Fibroblast of skin of scalp (primary cell): ENCODE data around the gene SNRPF. TPM values are rescaled to one million over a fixed set of nuclear protein-coding genes. Genes with fewer than 3 reads are reported as not detected.
"Not testable (repeated sequence)": the region's sequence is repeated elsewhere in the genome, so short reads cannot be mapped to it uniquely, and the experiment has no call there.

Experiments
- DNase-seq: peaks from one replicate; pipeline ENCODE4 v3.0.0-alpha.2; 2013
- polyA plus RNA-seq, 2 experiments: library from polyadenylated mRNA; unstranded; fragments of 120-200 nt; gene quantifications; one replicate each; pipeline ENCODE4 v1.2.1, GENCODE V29; 2013; ENCODE audit not compliant: insufficient read length in 2 of 2

The SNRPF gene
- 66.6 TPM for polyA plus RNA-seq (2013, experiment 1 of 2; ENCODE audit: insufficient read length)
- 58.4 TPM for polyA plus RNA-seq (2013, experiment 2 of 2; ENCODE audit: insufficient read length)

- peak; percentile 97 for DNase-seq
Measured at GRCh38 chr12:95858451-95859343, at the start of gene SNRPF. SNRPF (plus strand) TSS chr12:95858952; CDS start chr12:95859074, 122 bp downstream.

GRCh38 chr12:95809000-95809680 is 49.6 kb upstream of the SNRPF start:
- no peak for DNase-seq

- DNase-seq = no peak
Measured at GRCh38 chr12:95810411-95810810, 48.3 kb upstream of the SNRPF start.

GRCh38 chr12:95812155-95812554 is 46.6 kb upstream of the SNRPF start:
- DNase-seq = not testable (repeated sequence)

- DNase-seq = peak; percentile 61
Measured at GRCh38 chr12:95815632-95816212, 43.0 kb upstream of the SNRPF start.

GRCh38 chr12:95820096-95820703 is 38.6 kb upstream of the SNRPF start:
- DNase-seq = peak; percentile 66

- DNase-seq = no peak
Measured at GRCh38 chr12:95829395-95829794, 29.4 kb upstream of the SNRPF start.

- DNase-seq = no peak
Measured at GRCh38 chr12:95830335-95831089, 28.2 kb upstream of the SNRPF start.

GRCh38 chr12:95834572-95834971 is 24.2 kb upstream of the SNRPF start:
- no peak for DNase-seq

GRCh38 chr12:95836185-95836609 is 22.6 kb upstream of the SNRPF start:
- DNase-seq = peak; percentile 63

- DNase-seq = peak; percentile 33
Measured at GRCh38 chr12:95836630-95837239, 22.0 kb upstream of the SNRPF start.

- DNase-seq = no peak
Measured at GRCh38 chr12:95837240-95838038, 21.3 kb upstream of the SNRPF start.

- peak; percentile 38 for DNase-seq
Measured at GRCh38 chr12:95838125-95838524, 20.6 kb upstream of the SNRPF start.

- DNase-seq = not testable (repeated sequence)
Measured at GRCh38 chr12:95842426-95842825, 16.3 kb upstream of the SNRPF start.

GRCh38 chr12:95848575-95849388 is 10.0 kb upstream of the SNRPF start:
- peak; percentile 48 for DNase-seq

- DNase-seq = no peak
Measured at GRCh38 chr12:95851606-95852005, 7.1 kb upstream of the SNRPF start.

GRCh38 chr12:95852133-95852532 is 6.6 kb upstream of the SNRPF start:
- DNase-seq = no peak

- DNase-seq = no peak
Measured at GRCh38 chr12:95857156-95857555, 1.6 kb upstream of the SNRPF start.

GRCh38 chr12:95857799-95858198 is 953 bp upstream of the SNRPF start:
- no peak for DNase-seq
